Ishikawa (cell line): ENCODE results near the gene MYH10.

Source experiments
- CREB1 ChIP-seq: IDR thresholded peaks from 2 replicates; pipeline ENCODE4 v1.6.1; 2012; ENCODE audit warnings: low read depth
- TEAD4 ChIP-seq: IDR thresholded peaks from 2 replicates; pipeline ENCODE4 v1.6.1; 2012
- YY1 ChIP-seq: IDR thresholded peaks from 2 replicates; pipeline ENCODE4 v1.6.1; 2012; ENCODE audit warnings: low read depth
- ZBTB7A ChIP-seq: IDR thresholded peaks from 2 replicates; pipeline ENCODE4 v1.6.1; 2012; ENCODE audit warnings: low read depth
- TF ChIP-seq, protein P1 (sequence below): IDR thresholded peaks from 2 replicates; pipeline ENCODE4 v1.6.1; 2012; ENCODE audit warnings: low read depth, mild to moderate bottlenecking
- TF ChIP-seq, protein P2 (sequence below): IDR thresholded peaks from 2 replicates; pipeline ENCODE4 v1.6.1; 2012

DNA sequence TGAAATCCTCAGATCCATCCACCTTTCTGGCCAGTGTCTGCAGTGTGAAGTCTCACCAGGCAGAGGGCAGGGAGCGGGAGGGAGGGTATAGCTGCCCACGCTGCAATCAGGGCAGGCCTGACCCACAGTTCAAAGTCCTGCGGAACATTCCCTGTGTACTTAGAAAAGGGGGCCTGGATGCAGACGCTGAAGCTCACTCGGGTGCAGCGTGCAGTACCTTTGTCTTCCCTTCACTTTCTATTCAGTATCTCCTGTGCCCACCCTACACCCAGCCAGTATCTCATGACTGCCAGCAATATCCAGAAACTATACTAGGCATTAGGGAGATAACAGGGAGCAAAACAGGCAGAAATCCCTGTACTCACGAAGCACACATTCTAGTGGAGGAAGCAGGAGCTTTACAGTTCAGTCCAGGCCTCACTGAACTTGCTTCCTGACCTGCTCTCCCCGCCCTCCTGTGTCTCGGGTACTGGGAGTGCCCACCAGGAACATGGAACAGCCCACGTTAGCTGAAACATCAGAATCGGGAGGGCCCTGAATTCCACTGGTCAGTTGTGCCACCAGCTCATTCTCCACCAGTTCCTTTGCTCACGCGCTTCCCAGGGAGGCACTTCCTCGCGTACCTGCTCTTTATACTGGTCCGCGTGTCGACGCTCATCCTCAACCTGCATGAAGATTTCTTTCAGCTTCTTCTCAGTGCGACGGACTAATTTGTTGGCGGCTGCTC lies 152.6 kb downstream of the MYH10 start:
- TF ChIP-seq TEAD4 (no peak), YY1 (no peak), ZBTB7A (no peak), CREB1 (no peak)
- TF ChIP-seq, protein P1, sequence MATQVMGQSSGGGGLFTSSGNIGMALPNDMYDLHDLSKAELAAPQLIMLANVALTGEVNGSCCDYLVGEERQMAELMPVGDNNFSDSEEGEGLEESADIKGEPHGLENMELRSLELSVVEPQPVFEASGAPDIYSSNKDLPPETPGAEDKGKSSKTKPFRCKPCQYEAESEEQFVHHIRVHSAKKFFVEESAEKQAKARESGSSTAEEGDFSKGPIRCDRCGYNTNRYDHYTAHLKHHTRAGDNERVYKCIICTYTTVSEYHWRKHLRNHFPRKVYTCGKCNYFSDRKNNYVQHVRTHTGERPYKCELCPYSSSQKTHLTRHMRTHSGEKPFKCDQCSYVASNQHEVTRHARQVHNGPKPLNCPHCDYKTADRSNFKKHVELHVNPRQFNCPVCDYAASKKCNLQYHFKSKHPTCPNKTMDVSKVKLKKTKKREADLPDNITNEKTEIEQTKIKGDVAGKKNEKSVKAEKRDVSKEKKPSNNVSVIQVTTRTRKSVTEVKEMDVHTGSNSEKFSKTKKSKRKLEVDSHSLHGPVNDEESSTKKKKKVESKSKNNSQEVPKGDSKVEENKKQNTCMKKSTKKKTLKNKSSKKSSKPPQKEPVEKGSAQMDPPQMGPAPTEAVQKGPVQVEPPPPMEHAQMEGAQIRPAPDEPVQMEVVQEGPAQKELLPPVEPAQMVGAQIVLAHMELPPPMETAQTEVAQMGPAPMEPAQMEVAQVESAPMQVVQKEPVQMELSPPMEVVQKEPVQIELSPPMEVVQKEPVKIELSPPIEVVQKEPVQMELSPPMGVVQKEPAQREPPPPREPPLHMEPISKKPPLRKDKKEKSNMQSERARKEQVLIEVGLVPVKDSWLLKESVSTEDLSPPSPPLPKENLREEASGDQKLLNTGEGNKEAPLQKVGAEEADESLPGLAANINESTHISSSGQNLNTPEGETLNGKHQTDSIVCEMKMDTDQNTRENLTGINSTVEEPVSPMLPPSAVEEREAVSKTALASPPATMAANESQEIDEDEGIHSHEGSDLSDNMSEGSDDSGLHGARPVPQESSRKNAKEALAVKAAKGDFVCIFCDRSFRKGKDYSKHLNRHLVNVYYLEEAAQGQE = no peak
- TF ChIP-seq, protein P2, sequence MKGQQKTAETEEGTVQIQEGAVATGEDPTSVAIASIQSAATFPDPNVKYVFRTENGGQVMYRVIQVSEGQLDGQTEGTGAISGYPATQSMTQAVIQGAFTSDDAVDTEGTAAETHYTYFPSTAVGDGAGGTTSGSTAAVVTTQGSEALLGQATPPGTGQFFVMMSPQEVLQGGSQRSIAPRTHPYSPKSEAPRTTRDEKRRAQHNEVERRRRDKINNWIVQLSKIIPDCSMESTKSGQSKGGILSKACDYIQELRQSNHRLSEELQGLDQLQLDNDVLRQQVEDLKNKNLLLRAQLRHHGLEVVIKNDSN = no peak
